Activated T-cell treated with anti-CD3 and anti-CD28 coated beads, Interleukin-2, amount 50 U/mL, for 72 hours (primary cell): ENCODE measurements around the gene TTYH1. TPM values are rescaled to one million over a fixed set of nuclear protein-coding genes. Genes with fewer than 3 reads are reported as not detected.
A peak's percentile ranks its signal among the peaks of the same experiment; 100 is the strongest.

ENCODE experiments used
- ATAC-seq, 2 donors: fragments of 150-1000 bp; cut with Tn5 transposase; replicated peaks in 1 of 2; 2 replicates each; pipeline ENCODE4 v1.10.0; 2021; ENCODE audit warnings: moderate library complexity in 2 of 2, mild to moderate bottlenecking in 1 of 2
- DNase-seq, 2 donors: peaks; one replicate each; pipeline ENCODE4 v3.0.0; 2021 to 2022; ENCODE audit warnings: mixed read lengths in 1 of 2
- H3K27ac Mint-ChIP-seq: one replicate; pipeline ENCODE4 v1.8.0; 2022; ENCODE audit warnings: mild to moderate bottlenecking, moderate library complexity, mixed read lengths
- H3K27me3 Mint-ChIP-seq: one replicate; pipeline ENCODE4 v1.8.0; 2022; ENCODE audit warnings: low read depth, mixed read lengths
- H3K36me3 Mint-ChIP-seq, 2 donors: one replicate each; pipeline ENCODE4 v1.8.0; 2022; ENCODE audit warnings: mixed read lengths in 2 of 2, mild to moderate bottlenecking in 1 of 2; ENCODE audit not compliant: insufficient read depth in 2 of 2
- H3K4me1 Mint-ChIP-seq: one replicate; pipeline ENCODE4 v1.8.0; 2022; ENCODE audit warnings: low read depth, mixed read lengths
- H3K4me3 Mint-ChIP-seq, 2 donors: one replicate each; pipeline ENCODE4 v1.8.0; 2022; ENCODE audit warnings: mild to moderate bottlenecking in 2 of 2, mixed read lengths in 2 of 2, moderate library complexity in 2 of 2
- H3K9me3 Mint-ChIP-seq, 2 donors: one replicate each; pipeline ENCODE4 v1.8.0; 2022; ENCODE audit warnings: mixed read lengths in 2 of 2
- total RNA-seq, 2 donors: library from RNA; stranded (reverse); gene quantifications; one replicate each; pipeline ENCODE4 v1.2.3, GENCODE V29; 2022

TTYH1 gene
- total RNA-seq, 2 donors from 2014 or later: 0.32 to 0.41 TPM

DNA sequence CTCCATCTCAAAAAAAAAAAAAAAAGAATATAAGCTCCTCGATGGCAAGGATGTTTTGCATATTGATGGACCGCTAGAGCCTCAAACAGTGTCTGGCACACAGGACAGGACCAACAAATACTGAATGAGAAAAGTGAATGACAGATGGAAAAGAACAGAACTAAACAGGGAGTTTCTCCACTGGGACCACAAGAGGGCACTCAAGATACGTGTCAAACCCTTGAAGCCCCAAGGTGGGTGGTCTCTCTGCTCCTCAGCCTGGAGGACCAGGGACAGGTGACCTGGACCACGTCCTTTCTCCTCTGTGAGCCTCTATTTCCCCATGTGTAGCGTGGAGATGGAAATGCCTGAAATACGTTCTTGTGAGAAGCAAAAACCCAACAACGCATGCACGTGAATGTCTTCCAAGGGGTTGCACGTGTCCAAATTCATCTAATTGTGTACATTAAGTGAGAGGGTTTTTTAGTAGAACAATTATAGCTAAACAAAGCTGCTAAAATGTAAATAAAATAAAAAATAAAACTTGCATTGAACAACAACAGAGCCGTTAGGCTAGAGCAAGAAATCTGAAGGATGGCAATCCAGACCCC is 63.5 kb downstream of the TTYH1 start:
- DNase-seq (no peak), ATAC-seq (peak in 1 of 2 donors; percentile 36)
- Mint-ChIP-seq H3K4me1 (peaks cover 8% of the 10 kb centered on the region), H3K36me3 (no peaks in the 10 kb centered on the region), H3K27ac (no peak overlapping the region), H3K9me3 (no peaks in the 10 kb centered on the region), H3K27me3 (peaks cover 48% of the 10 kb centered on the region), H3K4me3 (no peak overlapping the region)

DNA sequence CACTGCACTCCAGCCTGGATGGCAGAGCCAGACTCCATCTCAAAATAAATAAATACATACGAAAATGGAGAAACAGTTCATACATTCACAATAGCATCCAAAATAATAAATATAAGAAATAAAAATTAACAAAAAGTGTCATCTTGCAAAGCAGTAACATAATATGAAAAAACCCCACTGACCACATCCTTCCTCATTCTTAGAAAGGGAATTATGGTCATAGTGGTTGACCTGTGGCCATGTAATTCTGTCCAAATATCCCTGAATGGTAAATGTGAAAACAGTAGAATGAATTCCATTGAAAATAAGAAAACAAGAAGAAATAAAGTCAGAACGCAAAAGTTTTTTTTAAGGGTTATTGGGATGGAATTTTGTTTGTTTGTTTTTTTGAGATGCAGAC is 64.8 kb downstream of the TTYH1 start:
- H3K27me3 Mint-ChIP-seq: peaks cover 52% of the 10 kb centered on the region
- peaks cover 8% of the 10 kb centered on the region for H3K4me1 Mint-ChIP-seq
- ATAC-seq: no peak
- no peak overlapping the region for H3K4me3 Mint-ChIP-seq
- DNase-seq: no peak
- no peak overlapping the region for H3K27ac Mint-ChIP-seq
- no peaks in the 10 kb centered on the region for H3K36me3 Mint-ChIP-seq
- H3K9me3 Mint-ChIP-seq: no peaks in the 10 kb centered on the region

DNA sequence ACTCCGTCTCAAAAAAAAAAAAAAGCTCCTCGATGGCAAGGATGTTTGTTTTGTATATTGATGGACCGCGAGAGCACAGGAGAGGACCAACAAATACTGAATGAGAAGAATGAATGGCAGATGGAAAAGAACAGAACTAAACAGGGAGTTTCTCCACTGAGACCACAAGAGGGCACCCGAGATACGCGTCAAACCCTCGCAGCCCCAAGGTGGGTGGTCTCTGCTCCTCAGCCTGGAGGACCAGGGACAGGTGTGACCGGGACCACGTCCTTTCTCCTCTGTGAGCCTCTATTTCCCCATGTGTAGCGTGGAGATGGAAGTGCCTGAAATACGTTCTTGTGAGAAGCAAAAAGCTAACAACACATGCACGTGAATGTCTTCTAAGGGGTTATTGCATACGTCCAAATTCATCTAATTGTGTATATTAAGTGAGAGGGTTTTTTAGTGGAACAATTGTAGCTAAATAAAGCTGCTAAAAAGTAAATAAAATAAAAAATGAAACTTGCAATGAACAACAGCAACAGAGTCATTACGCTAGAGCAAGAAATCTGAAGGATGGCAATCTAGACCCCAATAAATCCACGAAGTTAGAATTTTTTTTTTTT is 66.2 kb downstream of the TTYH1 start:
- no peak overlapping the region for H3K27ac Mint-ChIP-seq
- no peak overlapping the region for H3K4me3 Mint-ChIP-seq
- no peaks in the 10 kb centered on the region for H3K9me3 Mint-ChIP-seq
- H3K36me3 Mint-ChIP-seq: no peaks in the 10 kb centered on the region
- peaks cover 13% of the 10 kb centered on the region for H3K4me1 Mint-ChIP-seq
- H3K27me3 Mint-ChIP-seq: peaks cover 55% of the 10 kb centered on the region
- ATAC-seq: peak; percentile 43 to 58
- peak; percentile 47 for DNase-seq

DNA sequence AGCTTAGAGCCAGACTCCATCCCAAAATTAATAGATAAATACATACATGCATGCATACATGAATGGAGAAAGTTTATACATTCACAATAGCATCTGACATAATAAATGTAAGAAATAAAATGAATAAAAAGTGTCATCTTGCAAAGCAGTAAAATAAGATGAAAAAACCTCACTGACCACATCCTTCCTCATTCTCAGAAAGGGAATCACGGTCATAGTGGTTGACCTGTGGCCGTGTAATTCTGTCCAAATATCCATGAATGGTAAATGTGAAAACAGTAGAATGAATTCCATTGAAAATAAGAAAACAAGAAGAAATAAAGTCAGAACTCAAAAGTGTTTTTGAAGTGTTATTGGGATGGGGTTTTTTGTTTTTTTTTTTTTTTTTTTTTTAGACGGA is 67.6 kb downstream of the TTYH1 start:
- H3K9me3 Mint-ChIP-seq: no peaks in the 10 kb centered on the region
- ATAC-seq (no peak), DNase-seq (no peak)
- no peak overlapping the region for H3K4me3 Mint-ChIP-seq
- no peaks in the 10 kb centered on the region for H3K36me3 Mint-ChIP-seq
- H3K27me3 Mint-ChIP-seq: peaks cover 41% of the 10 kb centered on the region
- H3K27ac Mint-ChIP-seq: no peak overlapping the region
- peaks cover 13% of the 10 kb centered on the region for H3K4me1 Mint-ChIP-seq

DNA sequence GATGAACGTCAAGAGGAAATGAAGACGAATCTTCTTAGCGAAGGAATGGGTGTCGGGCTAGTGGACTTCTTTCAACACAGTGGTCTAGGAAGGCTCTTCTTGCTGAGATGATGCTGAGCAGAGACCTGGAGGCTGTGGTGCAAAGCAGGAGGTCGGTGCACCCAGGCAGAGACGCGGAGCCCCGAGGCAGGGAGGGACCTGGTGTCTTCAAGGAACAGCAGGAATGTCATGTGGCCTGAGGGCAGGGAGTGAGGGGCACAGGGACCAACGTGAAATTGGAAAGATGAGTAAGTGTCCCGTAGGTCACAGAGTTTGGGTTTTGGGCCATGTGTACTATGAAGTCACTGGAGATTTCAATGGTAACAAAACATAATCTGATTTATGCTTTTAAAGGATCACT is 69.2 kb downstream of the TTYH1 start:
- peaks cover 33% of the 10 kb centered on the region for H3K27me3 Mint-ChIP-seq
- H3K4me3 Mint-ChIP-seq: no peak overlapping the region
- DNase-seq: no peak
- H3K4me1 Mint-ChIP-seq: peaks cover 13% of the 10 kb centered on the region
- no peak overlapping the region for H3K27ac Mint-ChIP-seq
- H3K9me3 Mint-ChIP-seq: no peaks in the 10 kb centered on the region
- ATAC-seq: no peak
- no peaks in the 10 kb centered on the region for H3K36me3 Mint-ChIP-seq

DNA sequence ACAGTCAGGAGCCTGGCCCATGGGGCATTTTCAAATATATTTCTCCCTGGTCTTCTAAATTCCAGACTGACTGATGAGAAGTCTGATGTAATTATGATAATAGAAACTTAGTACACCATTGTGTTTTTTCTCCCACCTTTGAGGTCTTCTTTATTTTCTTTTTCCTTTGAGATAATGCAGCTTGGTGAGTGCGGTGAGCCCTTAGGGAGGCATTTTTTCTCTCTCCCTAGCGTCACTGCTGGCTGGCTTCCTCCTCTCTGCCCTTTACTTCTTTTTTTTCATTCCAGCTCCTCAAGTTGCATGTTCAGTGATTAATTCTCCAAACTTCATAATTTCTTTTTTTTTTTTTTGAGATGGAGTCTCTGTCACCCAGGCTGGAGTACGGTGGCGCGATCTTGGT is 70.6 kb downstream of the TTYH1 start:
- H3K4me3 Mint-ChIP-seq: no peak overlapping the region
- ATAC-seq: no peak
- no peaks in the 10 kb centered on the region for H3K9me3 Mint-ChIP-seq
- no peak for DNase-seq
- H3K27ac Mint-ChIP-seq: no peak overlapping the region
- H3K36me3 Mint-ChIP-seq: no peaks in the 10 kb centered on the region
- peaks cover 13% of the 10 kb centered on the region for H3K4me1 Mint-ChIP-seq
- peaks cover 27% of the 10 kb centered on the region for H3K27me3 Mint-ChIP-seq

Other genes with a start within 250 kb of the TTYH1 start
- under 1 TPM; 0.24 to 0.63 TPM for gene TMC4, start 242.3 kb upstream of the TTYH1 start, total RNA-seq
- 10 to 100 TPM; 60.3 to 71.0 TPM for gene MBOAT7, start 225.9 kb upstream of the TTYH1 start, total RNA-seq
- gene TSEN34, start 224.2 kb upstream of the TTYH1 start, total RNA-seq: 10 to 100 TPM; 11.0 to 17.5 TPM
- 1,000 to 10,000 TPM; 1,618 to 1,817 TPM for gene RPS9, start 214.6 kb upstream of the TTYH1 start, total RNA-seq
- 1 to 10 TPM in 1 of 2 donors, under 1 TPM in 1; 0.31 to 1.2 TPM for gene LILRB3, start 192.5 kb upstream of the TTYH1 start, total RNA-seq
- not detected for gene LILRA6, start 172.7 kb upstream of the TTYH1 start, total RNA-seq
- under 1 TPM in 1 of 2 donors, not detected in 1; 0.12 TPM for gene LILRB5, start 158.2 kb upstream of the TTYH1 start, total RNA-seq
- not detected for gene LILRB2, start 134.4 kb upstream of the TTYH1 start, total RNA-seq
- not detected for gene LILRA5, start 102.3 kb upstream of the TTYH1 start, total RNA-seq
- not detected for gene LILRA4, start 76.3 kb upstream of the TTYH1 start, total RNA-seq
- gene LAIR1, start 50.5 kb upstream of the TTYH1 start, total RNA-seq: 1 to 10 TPM; 3.5 to 8.3 TPM
- gene LENG8, start 33.7 kb downstream of the TTYH1 start, total RNA-seq: 100 to 1,000 TPM; 221 to 283 TPM
- 1 to 10 TPM; 3.1 to 5.8 TPM for gene LENG9, start 48.3 kb downstream of the TTYH1 start, total RNA-seq
- gene CDC42EP5, start 57.8 kb downstream of the TTYH1 start, total RNA-seq: under 1 TPM in 1 of 2 donors, not detected in 1; 0.30 TPM
- 10 to 100 TPM in 1 of 2 donors, under 1 TPM in 1; 0.83 to 14.2 TPM for gene LAIR2, start 87.4 kb downstream of the TTYH1 start, total RNA-seq
- gene LILRA2, start 158.3 kb downstream of the TTYH1 start, total RNA-seq: not detected
- gene LILRA1, start 178.2 kb downstream of the TTYH1 start, total RNA-seq: not detected
- gene LILRB1, start 215.0 kb downstream of the TTYH1 start, total RNA-seq: 1 to 10 TPM in 1 of 2 donors, under 1 TPM in 1; 0.38 to 3.6 TPM
- not detected for gene LILRB4, start 247.5 kb downstream of the TTYH1 start, total RNA-seq